T-helper 1 cell treated with Interleukin-12 subunit alpha and Interleukin-12 subunit beta and Interleukin-4 antibody, amounts not matched to agents 30 μg/mL and 1 μg/mL, for 36 hours (primary cell): Measurements from ENCODE around the gene HDAC3.

Experiments used
- H3K27ac Mint-ChIP-seq: one replicate; pipeline ENCODE4 v1.8.0; 2021; ENCODE audit warnings: mild to moderate bottlenecking, mixed read lengths
- H3K27me3 Mint-ChIP-seq: one replicate; pipeline ENCODE4 v1.8.0; 2021; ENCODE audit warnings: low read depth, mixed read lengths
- H3K36me3 Mint-ChIP-seq: one replicate; pipeline ENCODE4 v1.8.0; 2021; ENCODE audit warnings: low read depth, mixed read lengths
- H3K4me1 Mint-ChIP-seq: one replicate; pipeline ENCODE4 v1.8.0; 2021; ENCODE audit warnings: low read depth, mixed read lengths
- H3K4me3 Mint-ChIP-seq: one replicate; pipeline ENCODE4 v1.8.0; 2021; ENCODE audit warnings: mild to moderate bottlenecking, moderate library complexity, mixed read lengths
- H3K9me3 Mint-ChIP-seq: one replicate; pipeline ENCODE4 v1.8.0; 2021; ENCODE audit warnings: mixed read lengths

Gene HDAC3

DNA sequence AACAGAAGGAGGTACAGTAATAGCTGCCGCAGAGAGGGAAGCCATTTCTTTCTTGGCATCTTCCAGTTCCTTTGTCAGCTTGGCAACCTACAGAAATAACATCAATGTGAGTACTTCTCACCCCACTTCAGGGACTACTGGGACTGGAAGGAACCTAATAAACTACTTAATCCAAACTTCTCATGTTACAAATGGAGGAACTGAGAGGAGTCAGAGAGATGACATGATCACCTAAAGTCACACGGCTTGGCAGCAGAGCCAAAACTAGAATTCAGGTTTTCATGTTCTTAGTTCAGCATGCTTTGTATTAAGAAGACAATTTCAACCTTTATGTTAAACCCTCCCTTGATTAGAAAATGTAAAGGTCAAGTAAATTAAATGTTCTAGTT, 62.5 kb downstream of the HDAC3 start:
- Mint-ChIP-seq H3K27me3 (no peaks in the 10 kb centered on the region), H3K36me3 (peaks cover 54% of the 10 kb centered on the region), H3K27ac (no peak overlapping the region), H3K9me3 (no peaks in the 10 kb centered on the region), H3K4me1 (no peaks in the 10 kb centered on the region), H3K4me3 (no peak overlapping the region)

DNA sequence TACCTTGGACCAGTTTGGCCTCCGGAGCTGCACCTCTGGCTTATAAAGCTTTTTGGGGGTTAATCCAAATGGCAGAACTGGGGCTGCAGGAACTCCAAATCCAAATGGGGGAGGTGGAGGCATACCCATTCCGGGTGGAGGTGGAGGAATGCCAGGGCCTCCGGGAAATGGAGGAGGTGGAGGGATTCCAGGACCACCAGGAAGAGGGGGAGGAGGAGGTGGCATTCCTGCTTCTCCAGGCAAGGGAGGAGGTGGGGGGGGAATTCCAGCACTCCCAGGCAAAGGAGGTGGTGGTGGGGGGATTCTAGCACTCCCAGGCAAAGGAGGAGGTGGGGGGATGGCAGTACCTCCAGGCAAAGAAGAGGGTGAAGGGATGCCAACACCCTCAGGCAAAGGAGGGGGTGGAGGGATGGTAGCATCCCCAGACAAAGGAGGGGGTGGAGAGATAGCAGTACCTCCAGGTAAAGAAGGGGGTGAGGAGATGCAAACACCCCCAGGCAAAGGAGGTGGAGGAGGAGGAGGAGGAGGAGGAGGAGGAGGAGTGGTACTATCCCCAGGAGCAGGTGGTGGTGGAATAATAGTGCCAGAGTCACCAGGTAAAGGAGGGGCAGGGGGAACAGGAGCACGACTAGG, 63.0 kb downstream of the HDAC3 start:
- Mint-ChIP-seq H3K27me3 (no peaks in the 10 kb centered on the region), H3K4me3 (no peak overlapping the region), H3K9me3 (no peaks in the 10 kb centered on the region), H3K27ac (no peak overlapping the region), H3K36me3 (peaks cover 51% of the 10 kb centered on the region), H3K4me1 (no peaks in the 10 kb centered on the region)
